WTC11 (cell line): ENCODE results near the gene HDLBP. TPM values are rescaled to one million over a fixed set of nuclear protein-coding genes. Genes with fewer than 3 reads are reported as not detected.

Experiments used
- ATF1 ChIP-seq: sonication (generic); formaldehyde crosslinking; IDR thresholded peaks from 2 replicates; pipeline ENCODE4 v1.8.1; 2023; ENCODE audit warnings: mild to moderate bottlenecking, moderate library complexity, missing genetic modification reagents
- ATF3 ChIP-seq: sonication (generic); formaldehyde crosslinking; conservative IDR thresholded peaks from 2 replicates; pipeline ENCODE4 v1.8.1; 2022; ENCODE audit warnings: mild to moderate bottlenecking, missing genetic modification reagents
- ATF6 ChIP-seq: sonication (generic); formaldehyde crosslinking; IDR thresholded peaks from 2 replicates; pipeline ENCODE4 v1.8.1; 2023; ENCODE audit warnings: mild to moderate bottlenecking, missing genetic modification reagents
- CREB1 ChIP-seq: sonication (generic); formaldehyde crosslinking; IDR thresholded peaks from 2 replicates; pipeline ENCODE4 v1.8.0; 2023; ENCODE audit warnings: mild to moderate bottlenecking, missing genetic modification reagents
- ELF4 ChIP-seq: sonication (generic); formaldehyde crosslinking; IDR thresholded peaks from 2 replicates; pipeline ENCODE4 v1.8.1; 2022; ENCODE audit warnings: low read depth, mild to moderate bottlenecking, moderate library complexity, missing genetic modification reagents
- ERG ChIP-seq: fragments of 250-450 bp; sonication (Bioruptor Pico); IDR thresholded peaks from 2 replicates; pipeline ENCODE4 v1.8.0; 2021; ENCODE audit warnings: mild to moderate bottlenecking
- FOXJ3 ChIP-seq: sonication (generic); formaldehyde crosslinking; IDR thresholded peaks from 2 replicates; pipeline ENCODE4 v1.9.0; 2021; ENCODE audit warnings: missing genetic modification reagents, mild to moderate bottlenecking, borderline replicate concordance
- GABPB1 ChIP-seq: sonication (generic); formaldehyde crosslinking; IDR thresholded peaks from 2 replicates; pipeline ENCODE4 v1.8.1; 2023; ENCODE audit warnings: mild to moderate bottlenecking, missing genetic modification reagents
- GRHL2 ChIP-seq: fragments of 250-450 bp; sonication (Bioruptor Pico); IDR thresholded peaks from 2 replicates; pipeline ENCODE4 v1.8.0; 2022; ENCODE audit warnings: mild to moderate bottlenecking, moderate library complexity; ENCODE audit not compliant: insufficient replicate concordance, severe bottlenecking
- GTF2I ChIP-seq: fragments of 250-450 bp; sonication (Bioruptor Pico); conservative IDR thresholded peaks from 2 replicates; pipeline ENCODE4 v1.4.0; 2021; ENCODE audit warnings: mild to moderate bottlenecking
- IRF1 ChIP-seq: sonication (generic); formaldehyde crosslinking; IDR thresholded peaks from 2 replicates; pipeline ENCODE4 v1.8.0; 2023; ENCODE audit warnings: missing genetic modification reagents
- NFATC4 ChIP-seq: fragments of 250-450 bp; sonication (Bioruptor Pico); IDR thresholded peaks from 2 replicates; pipeline ENCODE4 v1.9.0; 2021; ENCODE audit warnings: mild to moderate bottlenecking
- NR2C2 ChIP-seq: sonication (generic); formaldehyde crosslinking; IDR thresholded peaks from 2 replicates; pipeline ENCODE4 v1.8.0; 2022; ENCODE audit warnings: mild to moderate bottlenecking, missing genetic modification reagents
- OVOL2 ChIP-seq: fragments of 250-450 bp; sonication (Bioruptor Pico); IDR thresholded peaks from 2 replicates; pipeline ENCODE4 v1.9.0; 2021; ENCODE audit warnings: mild to moderate bottlenecking, borderline replicate concordance
- PRDM15 ChIP-seq: sonication (generic); formaldehyde crosslinking; IDR thresholded peaks from 2 replicates; pipeline ENCODE4 v1.8.0; 2022; ENCODE audit warnings: missing genetic modification reagents
- SMAD3 ChIP-seq: sonication (generic); formaldehyde crosslinking; IDR thresholded peaks from 2 replicates; pipeline ENCODE4 v1.8.0; 2022; ENCODE audit warnings: missing genetic modification reagents, mild to moderate bottlenecking, borderline replicate concordance
- TEAD1 ChIP-seq: sonication (generic); formaldehyde crosslinking; IDR thresholded peaks from 2 replicates; pipeline ENCODE4 v1.8.0; 2022; ENCODE audit warnings: mild to moderate bottlenecking, missing genetic modification reagents
- TEAD4 ChIP-seq: sonication (generic); formaldehyde crosslinking; IDR thresholded peaks from 2 replicates; pipeline ENCODE4 v1.8.0; 2022; ENCODE audit warnings: mild to moderate bottlenecking, missing genetic modification reagents
- USF1 ChIP-seq: sonication (generic); formaldehyde crosslinking; IDR thresholded peaks from 2 replicates; pipeline ENCODE4 v1.8.0; 2022; ENCODE audit warnings: mild to moderate bottlenecking, missing genetic modification reagents
- USF2 ChIP-seq: sonication (generic); formaldehyde crosslinking; IDR thresholded peaks from 2 replicates; pipeline ENCODE4 v1.8.1; 2023; ENCODE audit warnings: mild to moderate bottlenecking, missing genetic modification reagents, moderate library complexity
- ZNF121 ChIP-seq: sonication (generic); formaldehyde crosslinking; IDR thresholded peaks from 2 replicates; pipeline ENCODE4 v1.8.0; 2023; ENCODE audit warnings: missing genetic modification reagents
- ZNF263 ChIP-seq: sonication (generic); formaldehyde crosslinking; IDR thresholded peaks from 2 replicates; pipeline ENCODE4 v1.8.1; 2022; ENCODE audit warnings: low read depth, mild to moderate bottlenecking, moderate library complexity, missing genetic modification reagents
- ZNF423 ChIP-seq: fragments of 250-450 bp; sonication (Bioruptor Pico); IDR thresholded peaks from 2 replicates; pipeline ENCODE4 v2.1.2; 2022; ENCODE audit warnings: mild to moderate bottlenecking, moderate library complexity
- ZNF532 ChIP-seq: fragments of 250-450 bp; sonication (Bioruptor Pico); IDR thresholded peaks from 2 replicates; pipeline ENCODE4 v1.9.0; 2021; ENCODE audit warnings: mild to moderate bottlenecking, borderline replicate concordance
- total RNA-seq: library from RNA; stranded (reverse); gene quantifications from 3 replicates; pipeline ENCODE4 v1.2.3, GENCODE V29; 2021

Gene HDLBP
- total RNA-seq, 1 experiment from 2014 or later, result 368 TPM

- TF ChIP-seq PRDM15 (CRISPR knock-in tag) (peak; percentile 49), ZNF263 (CRISPR knock-in tag) (no peak), OVOL2 (CRISPR knock-in tag) (no peak), ATF3 (CRISPR knock-in tag) (no peak), NFATC4 (CRISPR knock-in tag) (no peak), IRF1 (CRISPR knock-in tag) (peak; percentile 89), CREB1 (CRISPR knock-in tag) (peak; percentile 66; the same call in 1 of the 2 replicates), NR2C2 (CRISPR knock-in tag) (0 out of 2 replicates have a peak, but pooled peaks have one; percentile 26), GABPB1 (CRISPR knock-in tag) (peak; percentile 54; the same call in 1 of the 2 replicates), ZNF423 (CRISPR knock-in tag) (no peak), SMAD3 (CRISPR knock-in tag) (peak; percentile 87; the same call in 1 of the 2 replicates), ATF1 (no peak), ZNF121 (peak; percentile 51; the same call in 1 of the 2 replicates), GRHL2 (no peak), ELF4 (CRISPR knock-in tag) (no peak), USF1 (CRISPR knock-in tag) (peak; percentile 37; the same call in 1 of the 2 replicates), FOXJ3 (CRISPR knock-in tag) (no peak), ERG (no peak), ATF6 (no peak), TEAD1 (peak; percentile 75), GTF2I (CRISPR knock-in tag) (no peak), USF2 (CRISPR knock-in tag) (no peak), TEAD4 (CRISPR knock-in tag) (0 out of 2 replicates have a peak, but pooled peaks have one; percentile 70), ZNF532 (CRISPR knock-in tag) (no peak)
Observed at GRCh38 chr2:241218131-241219029, 97.1 kb downstream of the HDLBP start (continued).
